ENCODE measurements around the gene TNFSF8. TPM values are rescaled to one million over a fixed set of nuclear protein-coding genes. Genes with fewer than 3 reads are reported as not detected.

The TNFSF8 gene
- total RNA-seq, 1 experiment from 2014 or later = 0.15 TPM

GRCh38 chr9:114905170-114905940, 25.0 kb downstream of the TNFSF8 start:
- H3K27me3 ChIP-seq (ENCODE audit: control insufficient read depth, insufficient read depth, low read length) = no peaks in the 10 kb centered on the region
- H3K4me1 ChIP-seq (ENCODE audit: control insufficient read depth, insufficient read depth, low read length) = no peaks in the 10 kb centered on the region
- POLR2A ChIA-PET = no interaction called here
- no TSS peak for BruUV-seq (replicated peaks)
- CTCF ChIA-PET = no interaction called here
- H3K36me3 ChIP-seq (ENCODE audit: control insufficient read depth, insufficient read depth, low read length) = no peaks in the 10 kb centered on the region
- intact Hi-C loops (cut with micrococcal nuclease; ENCODE audit: unreplicated experiment) = no loop called here
- ATAC-seq (no peak), DNase-seq (ENCODE audit: low read depth, low spot score) (no peak)
- no peak overlapping the region for H3K4me3 ChIP-seq (ENCODE audit: low read depth in 2 of 2, low read length in 2 of 2)
- H3K9me3 ChIP-seq (ENCODE audit: control insufficient read depth, insufficient read depth, low read depth, low read length) = no peaks in the 10 kb centered on the region
- TF ChIP-seq POLR2AphosphoS5 (IDR thresholded peaks at IDR 0.05; ENCODE audit: low read depth, low read length) (no peak), CTCF (IDR thresholded peaks at IDR 0.05) (no peak), REST (IDR thresholded peaks at IDR 0.05; ENCODE audit: insufficient read depth in 1 of 2, low read depth in 2 of 2, low read length in 1 of 2) (no peak), SIN3A (IDR thresholded peaks at IDR 0.05; ENCODE audit: borderline replicate concordance, insufficient read depth, low read depth, low read length) (no peak), TCF7L2 (IDR thresholded peaks at IDR 0.05; ENCODE audit: low read depth, low read length) (no peak)
- no peak overlapping the region for H3K27ac ChIP-seq (ENCODE audit: low read length)
- in situ Hi-C loops (cut with HindIII; ENCODE audit: low pct_unique_long_range_greater_than_20kb, low sequenced_read_pairs) = no loop called here

GRCh38 chr9:114902786-114903524, 27.4 kb downstream of the TNFSF8 start:
- ChIA-PET POLR2A (no interaction called here), CTCF (no interaction called here)
- BruUV-seq (replicated peaks) = no TSS peak
- Histone ChIP-seq H3K4me1 (ENCODE audit: control insufficient read depth, insufficient read depth, low read length) (no peaks in the 10 kb centered on the region), H3K9me3 (ENCODE audit: control insufficient read depth, insufficient read depth, low read depth, low read length) (no peaks in the 10 kb centered on the region), H3K36me3 (ENCODE audit: control insufficient read depth, insufficient read depth, low read length) (no peaks in the 10 kb centered on the region), H3K4me3 (ENCODE audit: low read depth in 2 of 2, low read length in 2 of 2) (no peak overlapping the region), H3K27ac (ENCODE audit: low read length) (no peak overlapping the region), H3K27me3 (ENCODE audit: control insufficient read depth, insufficient read depth, low read length) (no peaks in the 10 kb centered on the region)
- in situ Hi-C loops (cut with HindIII; ENCODE audit: low pct_unique_long_range_greater_than_20kb, low sequenced_read_pairs) = no loop called here
- intact Hi-C loops (cut with micrococcal nuclease; ENCODE audit: unreplicated experiment) = no loop called here
- no peak for TF ChIP-seq CTCF (IDR thresholded peaks at IDR 0.05)
- ATAC-seq (no peak), DNase-seq (ENCODE audit: low read depth, low spot score) (no peak)

Data from Panc1 (cell line).